PC-9 (cell line): ENCODE measurements around the gene RSPH1. TPM values are rescaled to one million over a fixed set of nuclear protein-coding genes. Genes with fewer than 3 reads are reported as not detected.

Source experiments
- BruUV-seq: library from RNA; stranded (reverse); fragments of 400-500 nt; replicated peaks from 2 replicates; lab custom pipeline; 2021; lab: Mats Ljungman, UMichigan
- CTCF ChIA-PET: fragments of 300-600 bp; sonication (Branson Sonifier 250); formaldehyde crosslinking; loops from one replicate; lab custom pipeline; 2022; ENCODE audit warnings: antibody characterized with exemption; lab: Charles Lee
- POLR2A ChIA-PET: fragments of 300-600 bp; sonication (Branson Sonifier 250); formaldehyde crosslinking; loops from one replicate; lab custom pipeline; 2022; ENCODE audit warnings: antibody characterized with exemption; ENCODE audit not compliant: unreplicated experiment; lab: Charles Lee
- DNase-seq, 2 experiments: peaks; one replicate each; pipeline versions ENCODE4 v3.0.0 to v3.0.0-alpha.2; 2015 to 2022; ENCODE audit warnings: mixed read lengths in 1 of 2
- H2AFZ ChIP-seq: fragments of 200-600 bp; sonication (generic); 2 replicates; pipeline ENCODE4 v1.8.1; 2017; ENCODE audit warnings: antibody characterized with exemption
- H3F3A ChIP-seq: fragments of 200-600 bp; sonication (generic); 2 replicates; pipeline ENCODE4 v1.8.1; 2017; ENCODE audit warnings: antibody characterized with exemption, mild to moderate bottlenecking, low read depth; ENCODE audit not compliant: insufficient read depth
- H3K27ac ChIP-seq: fragments of 200-600 bp; sonication (generic); 2 replicates; pipeline ENCODE4 v1.6.1; 2016; ENCODE audit warnings: mixed run types
- H3K27me3 ChIP-seq: fragments of 200-600 bp; sonication (generic); 2 replicates; pipeline ENCODE4 v1.6.1; 2016; ENCODE audit warnings: low read depth, mixed run types; ENCODE audit not compliant: insufficient read depth
- H3K36me3 ChIP-seq: fragments of 200-600 bp; sonication (generic); 2 replicates; pipeline ENCODE4 v1.6.1; 2016; ENCODE audit warnings: low read depth, mixed run types
- H3K4me1 ChIP-seq: fragments of 200-600 bp; sonication (generic); replicated peaks from 2 replicates; pipeline ENCODE4 v1.6.1; 2016; ENCODE audit warnings: mixed run types; ENCODE audit not compliant: insufficient read depth
- H3K4me2 ChIP-seq: fragments of 200-600 bp; sonication (generic); 2 replicates; pipeline ENCODE4 v1.6.1; 2017; ENCODE audit warnings: mixed run types
- H3K4me3 ChIP-seq: fragments of 200-600 bp; sonication (generic); 2 replicates; pipeline ENCODE4 v1.6.1; 2016; ENCODE audit warnings: mixed run types
- H3K79me2 ChIP-seq: fragments of 200-600 bp; sonication (generic); 2 replicates; pipeline ENCODE4 v1.6.1; 2017; ENCODE audit warnings: low read depth, mixed run types
- H3K9me2 ChIP-seq: fragments of 200-600 bp; sonication (generic); 2 replicates; pipeline ENCODE4 v1.8.1; 2017; ENCODE audit warnings: mild to moderate bottlenecking; ENCODE audit not compliant: insufficient read depth
- H3K9me3 ChIP-seq: fragments of 200-600 bp; sonication (generic); 2 replicates; pipeline ENCODE4 v1.8.1; 2016; ENCODE audit warnings: low read depth; ENCODE audit not compliant: insufficient read depth
- H4K20me1 ChIP-seq: fragments of 200-600 bp; sonication (generic); 2 replicates; pipeline ENCODE4 v1.8.1; 2017; ENCODE audit not compliant: insufficient read depth
- EZH2 ChIP-seq: fragments of 200-600 bp; sonication (generic); IDR thresholded peaks from 2 replicates; pipeline ENCODE4 v1.8.0; 2017; ENCODE audit warnings: antibody characterized with exemption, low read depth
- intact Hi-C: fragments of 100-400 bp; cut with micrococcal nuclease; formaldehyde crosslinking; loops from one replicate; pipeline ENCODE4 v1.10.0; 2022; ENCODE audit not compliant: unreplicated experiment
- total RNA-seq: library from RNA; stranded (reverse); gene quantifications from 2 replicates; pipeline ENCODE4 v1.2.3, GENCODE V29; 2021
- TF ChIP-seq, protein P1 (sequence below): fragments of 200-600 bp; sonication (generic); conservative IDR thresholded peaks from 2 replicates; pipeline ENCODE4 v1.6.1; 2017; ENCODE audit warnings: mixed run types, antibody characterized with exemption, mild to moderate bottlenecking, moderate library complexity

RSPH1 gene
- total RNA-seq, 1 experiment from 2014 or later = 8.0 TPM

DNA sequence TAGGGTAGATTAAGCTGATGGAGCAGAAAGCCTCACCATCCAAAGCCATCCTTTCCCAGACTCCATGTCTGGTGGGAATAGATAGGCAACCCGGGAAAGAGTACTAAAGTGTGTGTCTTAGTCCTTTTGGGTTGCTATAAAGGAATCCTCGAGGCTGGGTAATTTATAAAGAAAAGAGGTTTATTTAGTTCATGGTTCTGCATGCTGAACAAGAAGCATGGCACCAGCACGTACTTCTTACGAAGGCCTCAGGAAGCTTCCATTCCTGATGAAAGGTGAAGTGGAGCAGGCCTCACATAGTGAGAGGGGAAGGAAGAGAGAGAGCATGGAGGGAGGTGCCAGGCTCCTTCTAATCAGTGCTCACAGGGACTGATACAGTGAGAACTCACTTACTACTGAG lies 11.4 kb upstream of the RSPH1 start:
- Histone ChIP-seq H3K4me1 (peaks cover 18% of the 10 kb centered on the region), H4K20me1 (no peaks in the 10 kb centered on the region), H3K9me3 (no peaks in the 10 kb centered on the region), H3K27ac (no peak overlapping the region), H3K4me2 (no peak overlapping the region), H3K36me3 (no peaks in the 10 kb centered on the region), H3K79me2 (no peaks in the 10 kb centered on the region), H3F3A (peaks cover 13% of the 10 kb centered on the region; the same call in 1 of the 2 replicates), H3K4me3 (no peak overlapping the region), H2AFZ (no peak overlapping the region), H3K27me3 (no peaks in the 10 kb centered on the region), H3K9me2 (no peaks in the 10 kb centered on the region)
- POLR2A ChIA-PET = no interaction called here
- DNase-seq = no peak
- TF ChIP-seq, protein P1, sequence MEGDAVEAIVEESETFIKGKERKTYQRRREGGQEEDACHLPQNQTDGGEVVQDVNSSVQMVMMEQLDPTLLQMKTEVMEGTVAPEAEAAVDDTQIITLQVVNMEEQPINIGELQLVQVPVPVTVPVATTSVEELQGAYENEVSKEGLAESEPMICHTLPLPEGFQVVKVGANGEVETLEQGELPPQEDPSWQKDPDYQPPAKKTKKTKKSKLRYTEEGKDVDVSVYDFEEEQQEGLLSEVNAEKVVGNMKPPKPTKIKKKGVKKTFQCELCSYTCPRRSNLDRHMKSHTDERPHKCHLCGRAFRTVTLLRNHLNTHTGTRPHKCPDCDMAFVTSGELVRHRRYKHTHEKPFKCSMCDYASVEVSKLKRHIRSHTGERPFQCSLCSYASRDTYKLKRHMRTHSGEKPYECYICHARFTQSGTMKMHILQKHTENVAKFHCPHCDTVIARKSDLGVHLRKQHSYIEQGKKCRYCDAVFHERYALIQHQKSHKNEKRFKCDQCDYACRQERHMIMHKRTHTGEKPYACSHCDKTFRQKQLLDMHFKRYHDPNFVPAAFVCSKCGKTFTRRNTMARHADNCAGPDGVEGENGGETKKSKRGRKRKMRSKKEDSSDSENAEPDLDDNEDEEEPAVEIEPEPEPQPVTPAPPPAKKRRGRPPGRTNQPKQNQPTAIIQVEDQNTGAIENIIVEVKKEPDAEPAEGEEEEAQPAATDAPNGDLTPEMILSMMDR = no peak
- no peak for TF ChIP-seq EZH2
- intact Hi-C loops = no loop called here
- CTCF ChIA-PET = no interaction called here
- BruUV-seq = no TSS peak

DNA sequence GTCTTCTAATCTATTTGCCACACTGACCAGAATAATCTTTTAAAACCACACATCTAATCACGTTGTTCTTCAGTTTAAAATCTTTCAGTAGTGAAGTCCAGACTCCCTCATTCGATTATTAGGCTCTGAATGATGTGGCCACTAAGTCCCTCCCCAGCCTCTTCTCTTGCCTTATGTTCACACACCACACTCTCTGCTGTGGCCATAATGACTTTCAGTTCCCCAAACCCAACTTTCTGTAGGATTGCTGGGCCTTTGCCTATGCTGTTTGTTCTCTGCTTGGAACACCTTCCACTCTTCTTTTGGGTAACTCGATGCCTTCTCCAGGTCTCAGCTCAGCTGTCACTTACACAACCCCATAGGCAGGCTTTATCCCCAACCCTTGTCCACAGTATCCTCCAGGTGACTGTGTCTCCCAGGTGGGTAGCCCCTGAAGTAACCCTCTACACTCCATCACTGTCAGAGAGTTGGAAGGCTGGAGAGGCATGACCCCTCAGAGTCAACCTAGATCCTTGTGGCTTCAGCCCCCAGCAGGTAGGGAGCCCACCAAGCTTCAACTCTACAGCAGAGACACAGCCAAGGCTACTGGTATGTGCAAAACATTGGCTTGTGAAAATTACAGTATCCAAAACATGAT lies 9.2 kb upstream of the RSPH1 start:
- Histone ChIP-seq H3K27me3 (no peaks in the 10 kb centered on the region), H3K27ac (no peak overlapping the region), H3K79me2 (no peaks in the 10 kb centered on the region), H3K9me3 (no peaks in the 10 kb centered on the region), H3K4me2 (no peak overlapping the region), H3K4me1 (peaks cover 36% of the 10 kb centered on the region), H3K9me2 (no peaks in the 10 kb centered on the region), H2AFZ (no peak overlapping the region), H3K36me3 (no peaks in the 10 kb centered on the region), H4K20me1 (no peaks in the 10 kb centered on the region), H3F3A (peaks cover 18% of the 10 kb centered on the region; the same call in 1 of the 2 replicates), H3K4me3 (no peak overlapping the region)
- no peak for TF ChIP-seq EZH2
- TF ChIP-seq, protein P1 = no peak
- CTCF ChIA-PET = interaction anchor here (0.6 kb wide), 1 partner anchor 110 kb away, joined by 3 read pairs; no protein-coding TSS in a partner anchor
- DNase-seq = no peak
- intact Hi-C loops = no loop called here
- POLR2A ChIA-PET = no interaction called here
- no TSS peak for BruUV-seq

DNA sequence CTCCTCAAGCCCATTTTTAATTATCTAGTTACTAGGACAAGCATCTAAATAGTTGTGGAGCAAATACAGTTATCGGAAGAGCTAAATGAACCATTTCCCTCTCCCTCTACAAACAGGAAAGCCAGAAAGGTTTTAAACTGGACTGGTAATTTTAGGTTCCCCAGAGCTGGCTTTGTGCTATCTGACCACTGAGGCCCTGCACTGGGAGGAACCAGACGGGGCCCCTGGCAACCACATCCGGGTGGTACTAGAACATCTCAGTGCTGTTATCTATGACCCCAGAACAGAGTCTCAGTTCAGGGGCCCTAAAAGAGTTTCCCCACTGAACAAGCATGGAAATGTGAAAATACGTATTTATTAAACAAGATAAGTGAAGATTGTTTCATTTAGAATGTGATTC lies 7.7 kb upstream of the RSPH1 start:
- H3K9me3 ChIP-seq = no peaks in the 10 kb centered on the region
- H3K79me2 ChIP-seq = no peaks in the 10 kb centered on the region
- no peak overlapping the region for H3K27ac ChIP-seq
- no peak overlapping the region for H2AFZ ChIP-seq
- intact Hi-C loops = no loop called here
- no TSS peak for BruUV-seq
- ChIA-PET CTCF (no interaction called here), POLR2A (no interaction called here)
- no peak overlapping the region for H3K4me3 ChIP-seq
- H3F3A ChIP-seq = peaks cover 16% of the 10 kb centered on the region; the same call in 1 of the 2 replicates
- H3K4me1 ChIP-seq = peaks cover 27% of the 10 kb centered on the region
- no peak overlapping the region for H3K4me2 ChIP-seq
- no peak for DNase-seq
- no peaks in the 10 kb centered on the region for H3K27me3 ChIP-seq
- no peaks in the 10 kb centered on the region for H4K20me1 ChIP-seq
- TF ChIP-seq EZH2 = no peak
- TF ChIP-seq, protein P1 = no peak
- H3K9me2 ChIP-seq = no peaks in the 10 kb centered on the region
- no peaks in the 10 kb centered on the region for H3K36me3 ChIP-seq
